ENCODE data around the gene SUPT3H.

- TF ChIP-seq CTCF (optimal IDR thresholded peaks at IDR 0.05 in 1 of 3, IDR thresholded peaks at IDR 0.05 in 1 of 3, conservative IDR thresholded peaks at IDR 0.05 in 1 of 3; ENCODE audit: extremely low read depth in 1 of 3, insufficient read depth in 2 of 3, low read length in 3 of 3), result no peak
- TF ChIP-seq EZH2 (IDR thresholded peaks at IDR 0.05; ENCODE audit: low read length), result no peak
Measured at GRCh38 chr6:45272626-45273025, 105.1 kb downstream of the SUPT3H start.
